WERI-Rb-1 (cell line): ENCODE measurements around the gene DLG1.

ENCODE experiments used
- DNase-seq: peaks from one replicate; pipeline ENCODE4 v3.0.0-alpha.2; 2020
- H3K27ac ChIP-seq: fragments of 250-450 bp; sonication (Bioruptor Pico); 2 replicates; pipeline ENCODE4 v1.5.1; 2020; ENCODE audit warnings: mild to moderate bottlenecking, moderate library complexity
- H3K27me3 ChIP-seq: fragments of 250-450 bp; sonication (Bioruptor Pico); 2 replicates; pipeline ENCODE4 v1.5.1; 2021; ENCODE audit warnings: mild to moderate bottlenecking, low read depth, moderate library complexity; ENCODE audit not compliant: insufficient read depth, severe bottlenecking
- H3K36me3 ChIP-seq: fragments of 250-450 bp; sonication (Bioruptor Pico); 2 replicates; pipeline ENCODE4 v1.5.1; 2020; ENCODE audit warnings: mild to moderate bottlenecking, moderate library complexity
- H3K4me3 ChIP-seq: 2 replicates; pipeline ENCODE4 v1.5.1; 2011; ENCODE audit warnings: low read depth, mild to moderate bottlenecking, control low read depth, low read length
- H3K9me3 ChIP-seq: fragments of 250-450 bp; sonication (Bioruptor Pico); 2 replicates; pipeline ENCODE4 v1.5.1; 2021; ENCODE audit warnings: mild to moderate bottlenecking, moderate library complexity; ENCODE audit not compliant: severe bottlenecking
- CTCF ChIP-seq: IDR thresholded peaks from 2 replicates; pipeline ENCODE4 v1.5.1; 2011; ENCODE audit warnings: low read depth, mild to moderate bottlenecking, control low read depth, inconsistent platforms, low read length

The DLG1 gene

GRCh38 chr3:197312431-197312830, 14.0 kb upstream of the DLG1 start:
- TF ChIP-seq CTCF, result no peak
- no peak for DNase-seq
- H3K9me3 ChIP-seq, result no peaks in the 10 kb centered on the region
- no peak overlapping the region for H3K4me3 ChIP-seq
- H3K27me3 ChIP-seq, result no peaks in the 10 kb centered on the region
- H3K36me3 ChIP-seq, result no peaks in the 10 kb centered on the region
- no peak overlapping the region for H3K27ac ChIP-seq

- Histone ChIP-seq H3K36me3 (no peaks in the 10 kb centered on the region), H3K4me3 (no peak overlapping the region), H3K27me3 (no peaks in the 10 kb centered on the region), H3K27ac (no peak overlapping the region), H3K9me3 (no peaks in the 10 kb centered on the region)
- no peak for DNase-seq
- TF ChIP-seq CTCF, result no peak
These were observed 13.2 kb upstream of the DLG1 start for GRCh38 chr3:197311591-197311990.

GRCh38 chr3:197309528-197310361, 11.3 kb upstream of the DLG1 start:
- H3K27me3 ChIP-seq, result no peaks in the 10 kb centered on the region
- no peak overlapping the region for H3K4me3 ChIP-seq
- H3K27ac ChIP-seq, result no peak overlapping the region
- H3K36me3 ChIP-seq, result no peaks in the 10 kb centered on the region
- no peak for DNase-seq
- H3K9me3 ChIP-seq, result no peaks in the 10 kb centered on the region
- no peak for TF ChIP-seq CTCF

GRCh38 chr3:197308591-197308990, 10.2 kb upstream of the DLG1 start:
- no peak for TF ChIP-seq CTCF
- Histone ChIP-seq H3K4me3 (no peak overlapping the region), H3K27ac (no peak overlapping the region), H3K36me3 (no peaks in the 10 kb centered on the region), H3K27me3 (no peaks in the 10 kb centered on the region), H3K9me3 (no peaks in the 10 kb centered on the region)
- no peak for DNase-seq

GRCh38 chr3:197306374-197307086, 8.1 kb upstream of the DLG1 start:
- Histone ChIP-seq H3K27me3 (no peaks in the 10 kb centered on the region), H3K4me3 (no peak overlapping the region), H3K36me3 (no peaks in the 10 kb centered on the region), H3K9me3 (no peaks in the 10 kb centered on the region), H3K27ac (no peak overlapping the region)
- DNase-seq, result no peak
- TF ChIP-seq CTCF, result no peak
